Common myeloid progenitor, CD34-positive (primary cell): ENCODE measurements around the gene VDAC1.

Experiments
- CTCF ChIA-PET: fragments of 350-600 bp; sonication (Branson Sonifier 250); formaldehyde crosslinking; loops from one replicate; lab custom pipeline; 2021; ENCODE audit warnings: antibody characterized with exemption; lab: Charles Lee
- POLR2A ChIA-PET: fragments of 350-600 bp; sonication (Branson Sonifier 250); formaldehyde crosslinking; loops from one replicate; lab custom pipeline; 2021; ENCODE audit warnings: antibody characterized with exemption; lab: Charles Lee
- DNase-seq, 3 donors: peaks; one replicate each; pipeline versions ENCODE4 v3.0.0 to v3.0.0-alpha.2; 2013
- H3K27ac ChIP-seq, 2 experiments: 1 replicate in 1 of 2; 2 replicates in 1 of 2; pipeline ENCODE4 v1.7.0; 2013; ENCODE audit warnings: inconsistent platforms in 2 of 2, low read length in 2 of 2, mild to moderate bottlenecking in 2 of 2, low read depth in 1 of 2, moderate library complexity in 1 of 2; ENCODE audit not compliant: severe bottlenecking in 2 of 2, insufficient read depth in 1 of 2, poor library complexity in 1 of 2
- H3K27me3 ChIP-seq, 5 experiments: replicated peaks in 2 of 5; 1 replicate in 3 of 5; 2 replicates in 2 of 5; pipeline versions ENCODE4 v1.6.1 to v1.7.0; 2013; ENCODE audit warnings: low read length in 4 of 5, mild to moderate bottlenecking in 2 of 5, moderate library complexity in 2 of 5, inconsistent platforms in 1 of 5; ENCODE audit not compliant: insufficient read depth in 5 of 5, control insufficient read depth in 4 of 5
- H3K36me3 ChIP-seq, 4 experiments: 1 replicate in 2 of 4; 2 replicates in 2 of 4; pipeline versions ENCODE4 v1.6.1 to v1.7.0; 2013; ENCODE audit warnings: low read length in 3 of 4, control low read depth in 1 of 4, mild to moderate bottlenecking in 1 of 4; ENCODE audit not compliant: control insufficient read depth in 4 of 4, insufficient read depth in 4 of 4
- H3K4me1 ChIP-seq, 4 experiments: 1 replicate in 3 of 4; 2 replicates in 1 of 4; pipeline versions ENCODE4 v1.6.1 to v1.7.1; 2013; ENCODE audit warnings: low read length in 3 of 4, mild to moderate bottlenecking in 3 of 4, control low read depth in 1 of 4, inconsistent platforms in 1 of 4, moderate library complexity in 1 of 4; ENCODE audit not compliant: control insufficient read depth in 4 of 4, insufficient read depth in 4 of 4; ENCODE audit errors: control extremely low read depth in 1 of 4
- H3K4me3 ChIP-seq, 7 experiments: 1 replicate in 4 of 7; 2 replicates in 3 of 7; pipeline versions ENCODE4 v1.5.1 to v1.7.0; 2013; ENCODE audit warnings: mild to moderate bottlenecking in 7 of 7, low read length in 6 of 7, moderate library complexity in 6 of 7, inconsistent platforms in 2 of 7, low read depth in 2 of 7, control low read depth in 1 of 7; ENCODE audit not compliant: insufficient read depth in 4 of 7, control insufficient read depth in 1 of 7; ENCODE audit errors: extremely low read depth in 1 of 7
- H3K9me3 ChIP-seq, 5 experiments: 1 replicate in 4 of 5; 2 replicates in 1 of 5; pipeline versions ENCODE4 v1.6.1 to v1.7.1; 2013; ENCODE audit warnings: low read length in 4 of 5, mild to moderate bottlenecking in 2 of 5, inconsistent platforms in 1 of 5, low read depth in 1 of 5, moderate library complexity in 1 of 5; ENCODE audit not compliant: control insufficient read depth in 4 of 5, insufficient read depth in 2 of 5; ENCODE audit errors: control extremely low read depth in 1 of 5
- WGBS: methylation state at CpG from one replicate; pipeline ENCODE4 v1.1.5; 2013; ENCODE audit not compliant: insufficient coverage; 5-methylcytosine and 5-hydroxymethylcytosine counted together

VDAC1 gene

GRCh38 chr5:134024811-134025210 lies 20.0 kb upstream of the VDAC1 start:
- POLR2A ChIA-PET, result interaction anchor here (0.6 to 0.7 kb wide), 2 partner anchors 21 to 263 kb away, joined by 3 read pairs; no protein-coding TSS in a partner anchor
- Histone ChIP-seq H3K4me3 (no peak overlapping the region), H3K27ac (no peak overlapping the region), H3K36me3 (no peaks in the 10 kb centered on the region), H3K9me3 (no peaks in the 10 kb centered on the region), H3K4me1 (peaks cover 0 to 6% (median 2%) of the 10 kb centered on the region in 4 experiments), H3K27me3 (peaks cover 0 to 2% (median 0%) of the 10 kb centered on the region in 5 experiments)
- CTCF ChIA-PET, result interaction anchor here (0.7 to 4.1 kb wide), 5 partner anchors 10 to 116 kb away, joined by 3 to 20 read pairs (median 3); no protein-coding TSS in a partner anchor
- WGBS, result 100% methylated on average over 2 of the region's 2 CpGs
- DNase-seq, result no peak

DNA sequence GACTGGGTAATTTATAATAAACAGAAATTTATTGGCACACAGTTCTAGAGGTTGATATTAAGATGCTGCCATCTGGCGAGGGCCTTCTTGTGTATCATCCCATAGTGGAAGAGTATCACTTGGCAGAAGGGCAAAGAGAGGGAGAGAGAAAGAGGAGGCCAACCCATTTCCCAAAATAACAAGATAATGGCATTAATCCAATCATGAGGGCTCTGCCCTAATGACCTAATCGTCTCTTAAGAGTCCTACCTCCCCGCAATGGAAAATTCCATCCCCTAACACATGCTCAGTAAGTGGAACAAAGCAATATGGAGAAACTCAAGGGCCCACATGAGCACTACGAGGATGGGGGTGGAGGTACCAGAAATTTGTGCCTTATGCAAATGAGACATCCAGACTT lies 17.6 kb upstream of the VDAC1 start:
- WGBS, result no CpG with 5 or more reads among the region's 4 CpGs

GRCh38 chr5:134020188-134020587 lies 15.4 kb upstream of the VDAC1 start:
- H3K9me3 ChIP-seq, result no peaks in the 10 kb centered on the region
- 29% methylated on average over 2 of the region's 4 CpGs for WGBS
- H3K36me3 ChIP-seq, result no peaks in the 10 kb centered on the region
- CTCF ChIA-PET, result interaction anchor here (0.7 to 2.6 kb wide), 3 partner anchors 12 to 24 kb away, joined by 4 to 9 read pairs (median 4); no protein-coding TSS in a partner anchor
- POLR2A ChIA-PET, result interaction anchor here (0.7 kb wide), 1 partner anchor 301 kb away, joined by 6 read pairs; no protein-coding TSS in a partner anchor
- peaks cover 0 to 8% (median 2%) of the 10 kb centered on the region in 4 experiments for H3K4me1 ChIP-seq
- no peak overlapping the region for H3K27ac ChIP-seq
- H3K4me3 ChIP-seq, result no peak overlapping the region
- peaks cover 0 to 2% (median 0%) of the 10 kb centered on the region in 5 experiments for H3K27me3 ChIP-seq
- peak in 2 of 3 donors; percentile 25 to 27 for DNase-seq

More for the DNA sequence above, 17.6 kb upstream of the VDAC1 start:
- H3K9me3 ChIP-seq, result no peaks in the 10 kb centered on the region
- peaks cover 0 to 8% (median 2%) of the 10 kb centered on the region in 4 experiments for H3K4me1 ChIP-seq
- no peak for DNase-seq
- ChIA-PET CTCF (no interaction called here), POLR2A (no interaction called here)
- no peaks in the 10 kb centered on the region for H3K36me3 ChIP-seq
- H3K27ac ChIP-seq, result no peak overlapping the region
- H3K27me3 ChIP-seq, result peaks cover 0 to 2% (median 0%) of the 10 kb centered on the region in 5 experiments
- no peak overlapping the region for H3K4me3 ChIP-seq

GRCh38 chr5:134019636-134020035 lies 14.9 kb upstream of the VDAC1 start:
- Histone ChIP-seq H3K4me3 (no peak overlapping the region), H3K27me3 (peaks cover 0 to 2% (median 0%) of the 10 kb centered on the region in 5 experiments), H3K36me3 (no peaks in the 10 kb centered on the region), H3K4me1 (peaks cover 0 to 8% (median 2%) of the 10 kb centered on the region in 4 experiments), H3K27ac (no peak overlapping the region), H3K9me3 (no peaks in the 10 kb centered on the region)
- no peak for DNase-seq
- ChIA-PET CTCF (interaction anchor here (0.7 to 3.5 kb wide), 4 partner anchors 11 to 23 kb away, joined by 4 to 15 read pairs (median 6); no protein-coding TSS in a partner anchor), POLR2A (no interaction called here)
- WGBS, result 92% methylated on average over 2 of the region's 4 CpGs

DNA sequence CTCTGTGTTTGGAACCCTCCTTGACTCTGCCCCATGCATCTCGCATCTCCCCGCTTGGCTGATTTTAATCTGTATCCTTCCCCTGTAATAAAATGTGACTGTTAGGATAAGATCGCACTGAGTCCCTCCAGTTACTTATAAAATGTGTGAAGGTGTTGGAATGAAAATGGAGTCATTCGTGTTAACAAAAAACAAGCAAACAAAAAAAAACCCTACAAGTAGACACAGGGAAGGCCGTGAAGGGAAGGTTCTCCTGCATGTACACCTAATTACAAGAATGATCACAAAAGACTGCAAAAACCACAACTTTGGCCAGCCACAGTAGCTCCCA lies 14.2 kb upstream of the VDAC1 start:
- POLR2A ChIA-PET, result no interaction called here
- Histone ChIP-seq H3K4me3 (no peak overlapping the region), H3K27ac (no peak overlapping the region), H3K9me3 (no peaks in the 10 kb centered on the region), H3K36me3 (no peaks in the 10 kb centered on the region), H3K27me3 (peaks cover 0 to 2% (median 0%) of the 10 kb centered on the region in 5 experiments), H3K4me1 (peaks cover 0 to 8% (median 2%) of the 10 kb centered on the region in 4 experiments)
- no peak for DNase-seq
- CTCF ChIA-PET, result interaction anchor here (1.1 to 3.5 kb wide), 4 partner anchors 10 to 122 kb away, joined by 4 to 15 read pairs (median 7); no protein-coding TSS in a partner anchor
- WGBS, result 100% methylated on average over 1 of the region's 5 CpGs

DNA sequence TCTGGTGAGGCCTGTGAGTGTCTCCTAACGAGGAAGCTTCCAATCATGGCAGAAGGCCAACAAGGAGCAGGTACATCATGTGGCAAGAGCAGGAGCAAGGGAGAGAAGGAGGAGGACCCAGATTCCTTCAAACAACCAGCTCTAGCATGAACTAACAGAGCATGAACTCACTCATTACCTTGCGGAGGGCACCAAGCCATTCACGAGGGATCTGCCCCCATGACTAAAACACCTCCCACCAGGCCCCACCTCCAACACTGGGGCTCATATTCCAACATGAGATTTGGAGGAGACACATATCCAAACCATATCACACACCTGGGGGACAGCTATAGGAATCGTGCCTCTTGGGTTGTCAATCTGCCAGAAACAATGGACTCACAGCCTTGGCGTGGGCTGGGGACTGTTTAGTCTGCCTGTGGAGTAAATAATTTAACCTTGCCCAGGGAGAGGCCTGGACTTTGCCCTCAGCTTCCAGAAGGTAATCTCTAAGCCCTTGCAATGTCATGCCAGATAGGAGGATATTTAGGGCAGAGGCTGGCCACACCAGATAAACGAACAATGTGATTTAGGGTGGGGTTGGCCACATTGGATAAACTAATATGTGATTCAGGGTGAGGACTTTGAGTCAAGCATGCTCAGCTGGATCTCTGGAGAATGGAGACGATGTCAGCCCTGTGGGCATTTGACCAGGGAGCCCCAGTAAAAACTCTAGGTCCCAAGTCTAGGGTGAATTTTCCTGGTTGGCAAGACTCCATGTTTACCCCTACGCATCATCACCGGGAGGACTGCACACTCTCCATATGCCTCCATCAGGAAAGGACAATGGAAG lies 13.6 kb upstream of the VDAC1 start:
- no peaks in the 10 kb centered on the region for H3K36me3 ChIP-seq
- POLR2A ChIA-PET, result no interaction called here
- H3K27me3 ChIP-seq, result peaks cover 0 to 2% (median 0%) of the 10 kb centered on the region in 5 experiments
- CTCF ChIA-PET, result interaction anchor here (0.6 to 3.5 kb wide), 6 partner anchors 16 to 133 kb away, joined by 3 to 15 read pairs (median 4); no protein-coding TSS in a partner anchor
- peaks cover 0 to 8% (median 2%) of the 10 kb centered on the region in 4 experiments for H3K4me1 ChIP-seq
- no peaks in the 10 kb centered on the region for H3K9me3 ChIP-seq
- 97% methylated on average over 5 of the region's 9 CpGs for WGBS
- no peak overlapping the region for H3K27ac ChIP-seq
- no peak overlapping the region for H3K4me3 ChIP-seq
- peak in 2 of 3 donors; percentile 33 to 62 for DNase-seq
